ENCODE results near the gene SLC5A10.

The SLC5A10 gene

GRCh38 chr17:18981642-18982424 lies 29.9 kb downstream of the SLC5A10 start:
- no peak for TF ChIP-seq CTCF (conservative IDR thresholded peaks at IDR 0.05; ENCODE audit: low read length)
- peak; percentile 73 for DNase-seq (ENCODE audit: low read depth)
- H3K4me3 ChIP-seq (ENCODE audit: low read length) = no peak overlapping the region

- no peak overlapping the region for H3K4me3 ChIP-seq (ENCODE audit: low read length)
- no peak for TF ChIP-seq CTCF (conservative IDR thresholded peaks at IDR 0.05; ENCODE audit: low read length)
- no peak for DNase-seq (ENCODE audit: low read depth)
Measured at GRCh38 chr17:18984273-18985114, 32.5 kb downstream of the SLC5A10 start.

GRCh38 chr17:18985475-18985874 lies 33.5 kb downstream of the SLC5A10 start:
- DNase-seq (ENCODE audit: low read depth) = no peak
- no peak for TF ChIP-seq CTCF (conservative IDR thresholded peaks at IDR 0.05; ENCODE audit: low read length)

GRCh38 chr17:18986541-18987229 lies 34.7 kb downstream of the SLC5A10 start:
- no peak for DNase-seq (ENCODE audit: low read depth)
- no peak overlapping the region for H3K4me3 ChIP-seq (ENCODE audit: low read length)
- no peak for TF ChIP-seq CTCF (conservative IDR thresholded peaks at IDR 0.05; ENCODE audit: low read length)

More at GRCh38 chr17:18985475-18985874, 33.5 kb downstream of the SLC5A10 start:
- no peak overlapping the region for H3K4me3 ChIP-seq (ENCODE audit: low read length)

GRCh38 chr17:18987230-18987610 lies 35.3 kb downstream of the SLC5A10 start:
- H3K4me3 ChIP-seq (ENCODE audit: low read length) = no peak overlapping the region
- DNase-seq (ENCODE audit: low read depth) = no peak
- TF ChIP-seq CTCF (conservative IDR thresholded peaks at IDR 0.05; ENCODE audit: low read length) = no peak

GRCh38 chr17:18987862-18988545 lies 36.0 kb downstream of the SLC5A10 start:
- no peak for TF ChIP-seq CTCF (conservative IDR thresholded peaks at IDR 0.05; ENCODE audit: low read length)
- no peak overlapping the region for H3K4me3 ChIP-seq (ENCODE audit: low read length)
- DNase-seq (ENCODE audit: low read depth) = no peak
